Transverse colon (tissue), 4 donors: Measurements from ENCODE around the gene UPB1. TPM values are rescaled to one million over a fixed set of nuclear protein-coding genes. Genes with fewer than 3 reads are reported as not detected.

ENCODE experiments used
- DNase-seq: peaks from one replicate; pipeline ENCODE4 v3.0.0-alpha.2; 2019
- H3K27ac ChIP-seq, 4 donors: fragments of 200-600 bp; sonication (generic); 2 replicates each; pipeline ENCODE4 v1.5.1; 2016 to 2018; ENCODE audit warnings: inconsistent platforms in 4 of 4
- H3K27me3 ChIP-seq: fragments of 200-600 bp; sonication (generic); 2 replicates; pipeline ENCODE4 v1.5.1; 2017; ENCODE audit warnings: inconsistent platforms
- H3K36me3 ChIP-seq, 4 donors: fragments of 200-600 bp; sonication (generic); 2 replicates each; pipeline ENCODE4 v1.5.1; 2017 to 2019; ENCODE audit warnings: inconsistent platforms in 4 of 4
- H3K4me1 ChIP-seq, 4 donors: fragments of 200-600 bp; sonication (generic); 2 replicates each; pipeline ENCODE4 v1.5.1; 2017 to 2020; ENCODE audit warnings: inconsistent platforms in 4 of 4
- H3K4me3 ChIP-seq, 4 donors: fragments of 200-600 bp; sonication (generic); 1 replicate in 1 of 4; 2 replicates in 3 of 4; pipeline versions ENCODE4 v1.5.1 to v1.6.1; 2017 to 2019; ENCODE audit warnings: inconsistent platforms in 4 of 4
- H3K9me3 ChIP-seq, 2 donors: fragments of 200-600 bp; sonication (generic); 2 replicates each; pipeline ENCODE4 v1.5.1; 2017 to 2019; ENCODE audit warnings: inconsistent platforms in 2 of 2
- CTCF ChIP-seq, 5 experiments: fragments of 200-600 bp in 3 of 5; fragments of 450-650 bp in 2 of 5; sonication (generic) in 3 of 5; IDR thresholded peaks; 1 replicate in 2 of 5; 2 replicates in 3 of 5; pipeline ENCODE4 v1.5.1; 2016 to 2017; ENCODE audit warnings: antibody characterized with exemption in 5 of 5, inconsistent platforms in 3 of 5, mild to moderate bottlenecking in 2 of 5, moderate library complexity in 1 of 5
- EP300 ChIP-seq: sonication (generic); formaldehyde crosslinking; IDR thresholded peaks from one replicate; pipeline ENCODE4 v1.6.1; 2017; ENCODE audit warnings: antibody characterized with exemption, low read depth
- POLR2A ChIP-seq: fragments of 450-650 bp; IDR thresholded peaks from one replicate; pipeline ENCODE4 v1.6.1; 2016; ENCODE audit warnings: antibody characterized with exemption, mild to moderate bottlenecking, moderate library complexity
- POLR2AphosphoS5 ChIP-seq, 3 donors: sonication (generic); formaldehyde crosslinking; IDR thresholded peaks; one replicate each; pipeline ENCODE4 v1.6.1; 2016; ENCODE audit warnings: antibody characterized with exemption in 3 of 3
- WGBS, 2 donors: methylation state at CpG; one replicate each; pipeline ENCODE4 v1.1.5; 2018; ENCODE audit warnings: low coverage in 1 of 2; 5-methylcytosine and 5-hydroxymethylcytosine counted together
- in situ Hi-C, 4 donors: fragments of 200-750 bp; cut with MboI; loops; one replicate each; pipeline versions ENCODE4 v1.15.0 to v1.15.1; 2017; ENCODE audit warnings: low sequenced_read_pairs in 3 of 4, low pct_ligation_motif_present in 1 of 4, low pct_unique_long_range_greater_than_20kb in 1 of 4
- intact Hi-C: fragments of 100-400 bp; cut with DNase I; formaldehyde crosslinking; loops from one replicate; pipeline ENCODE4 v1.15.1; 2023; ENCODE audit warnings: low total_unique reads
- total RNA-seq, 4 donors: library from RNA; depleted of rRNA; stranded (reverse); fragments of >200 nt; gene quantifications; one replicate each; pipeline ENCODE4 v1.1.0, GENCODE V29; 2016

UPB1 gene
- total RNA-seq, 4 donors from 2014 or later: 0.32 TPM; not detected in 3

GRCh38 chr22:24517446-24517845, 22.3 kb downstream of the UPB1 start:
- no peak for DNase-seq
- no peak overlapping the region for H3K27ac ChIP-seq
- no peaks in the 10 kb centered on the region for H3K27me3 ChIP-seq
- H3K9me3 ChIP-seq: no peaks in the 10 kb centered on the region
- H3K4me3 ChIP-seq: no peak overlapping the region
- intact Hi-C loops: no loop called here
- in situ Hi-C loops: no loop called here
- no peak for TF ChIP-seq EP300
- no peak for TF ChIP-seq POLR2AphosphoS5 (IDR thresholded peaks at IDR 0.05)
- TF ChIP-seq POLR2A: no peak
- no peak for TF ChIP-seq CTCF (IDR thresholded peaks at IDR 0.05)
- no peaks in the 10 kb centered on the region for H3K36me3 ChIP-seq
- WGBS, 2 donors: 72% methylated on average over 2 of the region's 2 CpGs; no CpG with 5 or more reads in 1 of the 2 donors
- peaks cover 0 to 20% (median 11%) of the 10 kb centered on the region in 4 donors for H3K4me1 ChIP-seq

- no peak for TF ChIP-seq POLR2A
- TF ChIP-seq EP300: no peak
- no peak for TF ChIP-seq CTCF (IDR thresholded peaks at IDR 0.05)
- no peak for TF ChIP-seq POLR2AphosphoS5 (IDR thresholded peaks at IDR 0.05)
- WGBS, 2 donors: 87 to 90% methylated on average over 3 of the region's 3 CpGs
- Histone ChIP-seq H3K36me3 (no peaks in the 10 kb centered on the region), H3K9me3 (no peaks in the 10 kb centered on the region), H3K27ac (no peak overlapping the region), H3K4me3 (no peak overlapping the region), H3K27me3 (no peaks in the 10 kb centered on the region), H3K4me1 (peaks cover 0 to 20% (median 11%) of the 10 kb centered on the region in 4 donors)
- intact Hi-C loops (no loop called here), in situ Hi-C loops (no loop called here)
- DNase-seq: no peak
Observed at GRCh38 chr22:24518228-24518627, 23.1 kb downstream of the UPB1 start.

- no peak for TF ChIP-seq EP300
- no peak for TF ChIP-seq CTCF (IDR thresholded peaks at IDR 0.05)
- no peak for TF ChIP-seq POLR2A
- in situ Hi-C loops: no loop called here
- H3K9me3 ChIP-seq: no peaks in the 10 kb centered on the region
- H3K27ac ChIP-seq: no peak overlapping the region
- H3K4me1 ChIP-seq: peaks cover 0 to 18% (median 11%) of the 10 kb centered on the region in 4 donors
- no peaks in the 10 kb centered on the region for H3K36me3 ChIP-seq
- WGBS, 2 donors: 87 to 88% methylated on average over 8 to 9 of the region's 9 CpGs
- intact Hi-C loops: no loop called here
- no peaks in the 10 kb centered on the region for H3K27me3 ChIP-seq
- no peak for DNase-seq
- H3K4me3 ChIP-seq: no peak overlapping the region
Observed at GRCh38 chr22:24518771-24519485, 23.8 kb downstream of the UPB1 start.

GRCh38 chr22:24519496-24519895, 24.4 kb downstream of the UPB1 start:
- peaks cover 0 to 14% (median 10%) of the 10 kb centered on the region in 4 donors for H3K4me1 ChIP-seq
- in situ Hi-C loops: no loop called here
- intact Hi-C loops: no loop called here
- WGBS, 2 donors: 98% methylated on average over 5 of the region's 5 CpGs; no CpG with 5 or more reads in 1 of the 2 donors
- H3K27me3 ChIP-seq: no peaks in the 10 kb centered on the region
- no peaks in the 10 kb centered on the region for H3K9me3 ChIP-seq
- H3K27ac ChIP-seq: no peak overlapping the region
- TF ChIP-seq EP300: no peak
- TF ChIP-seq POLR2AphosphoS5 (IDR thresholded peaks at IDR 0.05): no peak
- no peak for TF ChIP-seq POLR2A
- TF ChIP-seq CTCF (IDR thresholded peaks at IDR 0.05): no peak
- no peak overlapping the region for H3K4me3 ChIP-seq
- no peak for DNase-seq
- H3K36me3 ChIP-seq: no peaks in the 10 kb centered on the region
